ENCODE results near the gene SLC6A4.

DNA sequence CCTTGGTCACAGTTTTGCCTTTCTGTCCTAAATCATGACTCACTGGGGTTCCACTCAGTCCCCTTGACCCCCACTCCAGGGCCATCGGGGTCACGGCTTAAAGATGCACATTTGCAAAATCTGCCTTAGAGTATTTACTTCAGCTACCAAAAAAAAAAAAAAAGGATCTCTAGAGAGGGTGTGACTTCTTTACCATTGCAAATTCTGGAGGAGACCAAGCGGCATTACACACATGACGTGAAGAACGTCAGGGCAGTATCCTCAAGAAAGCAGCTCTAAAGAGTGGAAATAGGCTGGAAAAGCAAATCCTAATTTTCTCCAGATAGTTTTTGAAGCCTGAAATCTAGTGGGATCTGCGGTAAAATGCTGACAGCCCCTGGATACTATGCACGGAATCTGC, 25.6 kb downstream of the SLC6A4 start:
- TF ChIP-seq, protein P1, sequence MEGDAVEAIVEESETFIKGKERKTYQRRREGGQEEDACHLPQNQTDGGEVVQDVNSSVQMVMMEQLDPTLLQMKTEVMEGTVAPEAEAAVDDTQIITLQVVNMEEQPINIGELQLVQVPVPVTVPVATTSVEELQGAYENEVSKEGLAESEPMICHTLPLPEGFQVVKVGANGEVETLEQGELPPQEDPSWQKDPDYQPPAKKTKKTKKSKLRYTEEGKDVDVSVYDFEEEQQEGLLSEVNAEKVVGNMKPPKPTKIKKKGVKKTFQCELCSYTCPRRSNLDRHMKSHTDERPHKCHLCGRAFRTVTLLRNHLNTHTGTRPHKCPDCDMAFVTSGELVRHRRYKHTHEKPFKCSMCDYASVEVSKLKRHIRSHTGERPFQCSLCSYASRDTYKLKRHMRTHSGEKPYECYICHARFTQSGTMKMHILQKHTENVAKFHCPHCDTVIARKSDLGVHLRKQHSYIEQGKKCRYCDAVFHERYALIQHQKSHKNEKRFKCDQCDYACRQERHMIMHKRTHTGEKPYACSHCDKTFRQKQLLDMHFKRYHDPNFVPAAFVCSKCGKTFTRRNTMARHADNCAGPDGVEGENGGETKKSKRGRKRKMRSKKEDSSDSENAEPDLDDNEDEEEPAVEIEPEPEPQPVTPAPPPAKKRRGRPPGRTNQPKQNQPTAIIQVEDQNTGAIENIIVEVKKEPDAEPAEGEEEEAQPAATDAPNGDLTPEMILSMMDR (IDR thresholded peaks at IDR 0.05): no peak
- no peak for TF ChIP-seq POLR2A (IDR thresholded peaks at IDR 0.05)
